Measurements from ENCODE around the gene PREB.

The PREB gene

GRCh38 chr2:27083410-27084296 is 50.8 kb downstream of the PREB start:
- no peak for DNase-seq (ENCODE audit: low spot score)

DNA sequence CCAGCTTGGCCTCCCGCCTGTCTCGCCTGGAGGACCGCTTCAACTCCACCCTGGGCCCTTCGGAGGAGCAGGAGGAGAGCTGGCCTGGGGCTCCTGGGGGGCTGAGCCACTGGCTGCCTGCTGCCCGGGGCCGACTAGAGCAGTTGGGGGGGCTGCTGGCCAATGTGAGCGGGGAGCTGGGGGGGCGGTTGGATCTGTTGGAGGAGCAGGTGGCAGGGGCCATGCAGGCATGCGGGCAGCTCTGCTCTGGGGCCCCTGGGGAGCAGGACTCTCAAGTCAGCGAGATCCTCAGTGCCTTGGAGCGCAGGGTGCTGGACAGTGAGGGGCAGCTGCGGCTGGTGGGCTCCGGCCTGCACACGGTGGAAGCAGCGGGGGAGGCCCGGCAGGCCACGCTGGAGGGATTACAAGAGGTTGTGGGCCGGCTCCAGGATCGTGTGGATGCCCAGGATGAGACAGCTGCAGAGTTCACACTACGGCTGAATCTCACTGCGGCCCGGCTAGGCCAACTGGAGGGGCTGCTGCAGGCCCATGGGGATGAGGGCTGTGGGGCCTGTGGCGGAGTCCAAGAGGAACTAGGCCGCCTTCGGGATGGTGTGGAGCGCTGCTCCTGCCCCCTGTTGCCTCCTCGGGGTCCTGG is 51.5 kb downstream of the PREB start:
- no peak for DNase-seq (ENCODE audit: low spot score)

DNA sequence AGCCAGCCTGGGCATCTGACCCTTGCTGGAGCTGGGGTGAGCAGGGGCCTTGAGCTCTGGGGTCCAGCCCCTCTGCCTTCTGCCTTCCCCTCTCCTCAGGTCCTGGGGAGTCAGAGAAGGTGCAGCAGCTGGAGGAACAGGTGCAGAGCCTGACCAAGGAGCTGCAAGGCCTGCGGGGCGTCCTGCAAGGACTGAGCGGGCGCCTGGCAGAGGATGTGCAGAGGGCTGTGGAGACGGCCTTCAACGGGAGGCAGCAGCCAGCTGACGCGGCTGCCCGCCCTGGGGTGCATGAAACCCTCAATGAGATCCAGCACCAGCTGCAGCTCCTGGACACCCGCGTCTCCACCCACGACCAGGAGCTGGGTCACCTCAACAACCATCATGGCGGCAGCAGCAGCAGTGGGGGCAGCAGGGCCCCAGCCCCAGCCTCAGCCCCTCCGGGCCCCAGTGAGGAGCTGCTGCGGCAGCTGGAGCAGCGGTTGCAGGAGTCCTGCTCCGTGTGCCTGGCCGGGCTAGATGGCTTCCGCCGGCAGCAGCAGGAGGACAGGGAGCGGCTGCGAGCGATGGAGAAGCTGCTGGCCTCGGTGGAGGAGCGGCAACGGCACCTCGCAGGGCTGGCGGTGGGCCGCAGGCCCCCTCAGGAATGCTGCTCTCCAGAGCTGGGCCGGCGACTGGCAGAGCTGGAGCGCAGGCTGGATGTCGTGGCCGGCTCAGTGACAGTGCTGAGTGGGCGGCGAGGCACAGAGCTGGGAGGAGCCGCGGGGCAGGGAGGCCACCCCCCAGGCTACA is 52.3 kb downstream of the PREB start:
- no peak for DNase-seq (ENCODE audit: low spot score)
